A549 (cell line): Measurements from ENCODE around the gene ITSN2. TPM values are rescaled to one million over a fixed set of nuclear protein-coding genes. Genes with fewer than 3 reads are reported as not detected.

ENCODE experiments used
- ATAC-seq, 2 experiments: fragments of 200-7000 bp in 1 of 2; fragments of >200 bp in 1 of 2; cut with Nextera tagmentation in 1 of 2; cut with Tn5 transposase in 1 of 2; 3 replicates each; pipeline versions ENCODE4 v1.8.0 to v1.9.1; 2018 to 2020; ENCODE audit warnings: mild to moderate bottlenecking in 1 of 2, moderate library complexity in 1 of 2
- CTCF ChIA-PET: fragments of 300-600 bp; sonication (Branson Sonifier 250); formaldehyde crosslinking; extraction: SDS; loops from one replicate; lab custom pipeline; 2021; ENCODE audit warnings: antibody characterized with exemption, inconsistent platforms; lab: Yijun Ruan, JAX
- POLR2A ChIA-PET: fragments of 350-600 bp; formaldehyde crosslinking; extraction: SDS; loops from one replicate; lab custom pipeline; 2021; ENCODE audit warnings: antibody characterized with exemption, inconsistent platforms; lab: Yijun Ruan, JAX
- DNase-seq, 2 experiments: peaks; one replicate each; pipeline versions ENCODE4 v3.0.0 to v3.0.0-alpha.2; 2011 to 2016; ENCODE audit warnings: low read depth in 1 of 2, low spot score in 1 of 2
- FAIRE-seq: peaks from 2 replicates; lab custom pipeline; 2011; peaks lifted over from hg19 to GRCh38; lab: Jason Lieb, UNC
- H3K27ac ChIP-seq, 2 experiments: fragments of >200 bp; sonication (Bioruptor Twin); formaldehyde crosslinking; 3 replicates each; pipeline ENCODE4 v1.5.1; 2016 to 2017
- H3K4me1 ChIP-seq: fragments of >200 bp; sonication (Bioruptor Twin); formaldehyde crosslinking; 3 replicates; pipeline ENCODE4 v1.6.1; 2016
- H3K4me2 ChIP-seq: fragments of >200 bp; sonication (Bioruptor Twin); formaldehyde crosslinking; 3 replicates; pipeline ENCODE4 v1.6.1; 2016
- H3K4me3 ChIP-seq: fragments of >200 bp; sonication (Bioruptor Twin); formaldehyde crosslinking; 3 replicates; pipeline ENCODE4 v1.5.1; 2016
- H3K9me3 ChIP-seq: fragments of >200 bp; sonication (Bioruptor Twin); formaldehyde crosslinking; 3 replicates; pipeline ENCODE4 v1.6.1; 2016
- CBX8 ChIP-seq: fragments of 200-600 bp; sonication (generic); IDR thresholded peaks from 2 replicates; pipeline ENCODE4 v1.6.1; 2016
- CHD4 ChIP-seq: fragments of 200-600 bp; sonication (generic); IDR thresholded peaks from 2 replicates; pipeline ENCODE4 v1.6.1; 2016; ENCODE audit warnings: antibody characterized with exemption, mild to moderate bottlenecking, borderline replicate concordance
- ESRRA ChIP-seq: fragments of 150-350 bp; IDR thresholded peaks from 2 replicates; pipeline ENCODE4 v1.6.1; 2014; ENCODE audit warnings: mild to moderate bottlenecking, low read length, borderline replicate concordance
- FOSL2 ChIP-seq, 2 experiments: fragments of 450-650 bp in 1 of 2; fragments of >200 bp in 1 of 2; sonication (Bioruptor Twin) in 1 of 2; formaldehyde crosslinking; IDR thresholded peaks; 2 replicates each; pipeline versions ENCODE4 v1.5.0 to v1.6.1; 2016 to 2020; ENCODE audit warnings: mild to moderate bottlenecking in 1 of 2, moderate library complexity in 1 of 2
- FOXS1 ChIP-seq: fragments of 250-450 bp; sonication (Bioruptor Pico); IDR thresholded peaks from 2 replicates; pipeline ENCODE4 v1.5.0; 2020; ENCODE audit warnings: mild to moderate bottlenecking, moderate library complexity
- HDAC2 ChIP-seq: fragments of 200-600 bp; sonication (generic); IDR thresholded peaks from 2 replicates; pipeline ENCODE4 v1.6.1; 2016
- JUN ChIP-seq, 2 experiments: fragments of >200 bp; sonication (Bioruptor Twin); formaldehyde crosslinking; IDR thresholded peaks; 2 replicates in 1 of 2; 3 replicates in 1 of 2; pipeline ENCODE4 v1.6.1; 2016 to 2017
- KDM1A ChIP-seq: fragments of 200-600 bp; sonication (generic); IDR thresholded peaks from 2 replicates; pipeline ENCODE4 v1.6.1; 2016; ENCODE audit warnings: low read depth, mild to moderate bottlenecking
- MAFK ChIP-seq: fragments of 450-650 bp; IDR thresholded peaks from 2 replicates; pipeline ENCODE4 v1.6.1; 2014; ENCODE audit not compliant: partially characterized antibody
- MYC ChIP-seq: IDR thresholded peaks from 2 replicates; pipeline ENCODE4 v1.6.1; 2012; ENCODE audit warnings: mild to moderate bottlenecking, inconsistent platforms, low read length, improper control_type of control experiment, borderline replicate concordance
- NFE2L2 ChIP-seq: fragments of 150-350 bp; conservative IDR thresholded peaks from 2 replicates; pipeline ENCODE4 v1.6.1; 2014; ENCODE audit warnings: low read length
- NR3C1 ChIP-seq: fragments of >200 bp; sonication (Bioruptor Twin); formaldehyde crosslinking; IDR thresholded peaks from 3 replicates; pipeline ENCODE4 v1.6.1; 2017
- PHF8 ChIP-seq: fragments of 200-600 bp; sonication (generic); IDR thresholded peaks from 2 replicates; pipeline ENCODE4 v1.6.1; 2016; ENCODE audit warnings: low read depth, mild to moderate bottlenecking, antibody characterized with exemption, moderate library complexity, borderline replicate concordance
- POLR2A ChIP-seq: IDR thresholded peaks from 2 replicates; pipeline ENCODE4 v1.6.1; 2012; ENCODE audit warnings: mild to moderate bottlenecking, low read length
- POLR2AphosphoS2 ChIP-seq: conservative IDR thresholded peaks from 2 replicates; pipeline ENCODE4 v1.6.1; 2012; ENCODE audit warnings: low read length, improper control_type of control experiment, inconsistent platforms
- RAD21 ChIP-seq, 2 experiments: fragments of >200 bp in 1 of 2; sonication (Bioruptor Twin) in 1 of 2; formaldehyde crosslinking in 1 of 2; IDR thresholded peaks in 1 of 2; conservative IDR thresholded peaks in 1 of 2; 2 replicates in 1 of 2; 3 replicates in 1 of 2; pipeline ENCODE4 v1.6.1; 2012 to 2018; ENCODE audit warnings: inconsistent platforms in 1 of 2
- RNF2 ChIP-seq: fragments of 200-600 bp; sonication (generic); IDR thresholded peaks from 2 replicates; pipeline ENCODE4 v1.6.1; 2016; ENCODE audit warnings: low read depth, mild to moderate bottlenecking, antibody characterized with exemption, moderate library complexity, borderline replicate concordance
- SREBF2 ChIP-seq: fragments of 450-650 bp; IDR thresholded peaks from 2 replicates; pipeline ENCODE4 v1.6.1; 2014; ENCODE audit warnings: mild to moderate bottlenecking, moderate library complexity
- WGBS: methylation state at CpG from one replicate; pipeline ENCODE4 v1.1.6; 2017; ENCODE audit errors: missing lambda C conversion rate; 5-methylcytosine and 5-hydroxymethylcytosine counted together
- polyA plus RNA-seq, 4 experiments: library from polyadenylated mRNA; depleted of rRNA in 3 of 4; stranded (reverse); fragments of >200 nt; fragmentation: RNase III in 1 of 4; extraction: RNeasy Plus Mini Kit Qiagen cat#74134 plus additional on column Dnase treatment in 1 of 4; gene quantifications; 2 replicates in 3 of 4; 3 replicates in 1 of 4; pipeline ENCODE4 v1.2.3, GENCODE V29; 2011 to 2017
- TF ChIP-seq, protein P1 (sequence below): fragments of 150-350 bp; IDR thresholded peaks from 2 replicates; pipeline ENCODE4 v1.6.1; 2014; ENCODE audit warnings: low read depth, mild to moderate bottlenecking, low read length
- TF ChIP-seq, protein P2 (sequence below): IDR thresholded peaks from 2 replicates; pipeline ENCODE4 v1.6.1; 2012
- TF ChIP-seq, protein P3 (sequence below): fragments of 200-600 bp; sonication (generic); IDR thresholded peaks from 2 replicates; pipeline ENCODE4 v1.6.1; 2016; ENCODE audit warnings: antibody characterized with exemption, mild to moderate bottlenecking, moderate library complexity
- TF ChIP-seq, protein P4 (sequence below): fragments of 250-450 bp; sonication (Bioruptor Pico); IDR thresholded peaks from 2 replicates; pipeline ENCODE4 v1.5.0; 2021; ENCODE audit warnings: mild to moderate bottlenecking, moderate library complexity, borderline replicate concordance
- TF ChIP-seq, protein P5 (sequence below): fragments of >200 bp; sonication (Bioruptor Twin); formaldehyde crosslinking; IDR thresholded peaks from 2 replicates; pipeline ENCODE4 v1.6.1; 2016

ITSN2 gene
- polyA plus RNA-seq, 2 of the 4 experiments (the other 2 are of a cell fraction), result 19.8 to 48.3 TPM

DNA sequence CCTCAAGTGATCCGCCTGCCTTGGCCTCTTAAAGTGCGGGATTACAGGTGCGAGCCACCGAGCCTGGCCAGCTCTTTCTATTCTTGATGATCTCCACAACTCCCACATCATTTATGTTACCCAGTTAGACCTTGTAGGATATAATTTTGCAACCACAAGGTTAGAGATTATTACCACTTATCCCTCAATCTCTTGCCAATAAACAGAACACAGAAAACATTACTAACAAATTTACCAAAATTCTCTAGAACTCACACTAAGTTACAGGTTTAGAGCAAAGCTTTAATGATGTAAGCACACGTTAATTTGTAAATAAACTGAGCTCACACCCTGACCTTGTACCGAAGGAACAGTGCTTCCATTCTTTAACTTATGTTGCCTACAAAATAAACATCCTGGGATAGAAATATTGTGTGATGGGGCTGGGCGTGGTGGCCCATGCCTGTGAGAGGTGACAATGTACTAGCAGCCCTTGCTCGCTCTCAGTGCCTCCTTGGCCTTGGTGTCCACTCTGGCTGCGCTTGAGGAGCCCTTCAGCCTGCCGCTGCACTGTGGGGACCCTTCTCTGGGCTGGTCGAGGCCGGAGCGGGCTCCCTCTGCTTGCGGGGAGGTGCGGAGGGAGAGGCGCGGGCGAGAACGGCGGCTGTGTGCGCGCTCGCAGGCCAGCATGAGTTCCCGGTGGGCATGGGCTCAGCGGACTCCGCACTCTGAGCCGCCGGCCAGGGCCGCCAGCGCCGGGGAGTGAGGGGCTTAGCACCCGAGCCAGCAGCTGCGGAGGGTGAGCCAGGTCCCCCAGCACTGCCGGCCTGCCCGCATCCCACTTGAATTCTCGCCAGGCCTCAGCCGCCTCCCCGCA, 42.1 kb upstream of the ITSN2 start:
- Histone ChIP-seq H3K4me2 (no peak overlapping the region), H3K4me1 (no peaks in the 10 kb centered on the region), H3K9me3 (no peaks in the 10 kb centered on the region), H3K27ac (no peak overlapping the region), H3K4me3 (no peak overlapping the region)
- CTCF ChIA-PET, result interaction anchor here (0.8 to 8.7 kb wide), 5 partner anchors 7 to 443 kb away, joined by 3 to 252 read pairs (median 6); no protein-coding TSS in a partner anchor
- WGBS, result 84% methylated on average over 38 of the region's 38 CpGs
- DNase-seq (no peak), FAIRE-seq (no peak), ATAC-seq (no peak)
- POLR2A ChIA-PET, result no interaction called here
- TF ChIP-seq, protein P1, sequence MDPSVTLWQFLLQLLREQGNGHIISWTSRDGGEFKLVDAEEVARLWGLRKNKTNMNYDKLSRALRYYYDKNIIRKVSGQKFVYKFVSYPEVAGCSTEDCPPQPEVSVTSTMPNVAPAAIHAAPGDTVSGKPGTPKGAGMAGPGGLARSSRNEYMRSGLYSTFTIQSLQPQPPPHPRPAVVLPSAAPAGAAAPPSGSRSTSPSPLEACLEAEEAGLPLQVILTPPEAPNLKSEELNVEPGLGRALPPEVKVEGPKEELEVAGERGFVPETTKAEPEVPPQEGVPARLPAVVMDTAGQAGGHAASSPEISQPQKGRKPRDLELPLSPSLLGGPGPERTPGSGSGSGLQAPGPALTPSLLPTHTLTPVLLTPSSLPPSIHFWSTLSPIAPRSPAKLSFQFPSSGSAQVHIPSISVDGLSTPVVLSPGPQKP, result no peak
- TF ChIP-seq CHD4 (no peak), JUN (IDR thresholded peaks at IDR 0.05) (no peak), MYC (no peak), MAFK (no peak), HDAC2 (no peak), ESRRA (no peak), POLR2A (no peak)
- TF ChIP-seq, protein P2, sequence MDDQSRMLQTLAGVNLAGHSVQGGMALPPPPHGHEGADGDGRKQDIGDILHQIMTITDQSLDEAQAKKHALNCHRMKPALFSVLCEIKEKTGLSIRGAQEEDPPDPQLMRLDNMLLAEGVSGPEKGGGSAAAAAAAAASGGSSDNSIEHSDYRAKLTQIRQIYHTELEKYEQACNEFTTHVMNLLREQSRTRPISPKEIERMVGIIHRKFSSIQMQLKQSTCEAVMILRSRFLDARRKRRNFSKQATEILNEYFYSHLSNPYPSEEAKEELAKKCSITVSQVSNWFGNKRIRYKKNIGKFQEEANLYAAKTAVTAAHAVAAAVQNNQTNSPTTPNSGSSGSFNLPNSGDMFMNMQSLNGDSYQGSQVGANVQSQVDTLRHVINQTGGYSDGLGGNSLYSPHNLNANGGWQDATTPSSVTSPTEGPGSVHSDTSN, result no peak
- TF ChIP-seq, protein P3, sequence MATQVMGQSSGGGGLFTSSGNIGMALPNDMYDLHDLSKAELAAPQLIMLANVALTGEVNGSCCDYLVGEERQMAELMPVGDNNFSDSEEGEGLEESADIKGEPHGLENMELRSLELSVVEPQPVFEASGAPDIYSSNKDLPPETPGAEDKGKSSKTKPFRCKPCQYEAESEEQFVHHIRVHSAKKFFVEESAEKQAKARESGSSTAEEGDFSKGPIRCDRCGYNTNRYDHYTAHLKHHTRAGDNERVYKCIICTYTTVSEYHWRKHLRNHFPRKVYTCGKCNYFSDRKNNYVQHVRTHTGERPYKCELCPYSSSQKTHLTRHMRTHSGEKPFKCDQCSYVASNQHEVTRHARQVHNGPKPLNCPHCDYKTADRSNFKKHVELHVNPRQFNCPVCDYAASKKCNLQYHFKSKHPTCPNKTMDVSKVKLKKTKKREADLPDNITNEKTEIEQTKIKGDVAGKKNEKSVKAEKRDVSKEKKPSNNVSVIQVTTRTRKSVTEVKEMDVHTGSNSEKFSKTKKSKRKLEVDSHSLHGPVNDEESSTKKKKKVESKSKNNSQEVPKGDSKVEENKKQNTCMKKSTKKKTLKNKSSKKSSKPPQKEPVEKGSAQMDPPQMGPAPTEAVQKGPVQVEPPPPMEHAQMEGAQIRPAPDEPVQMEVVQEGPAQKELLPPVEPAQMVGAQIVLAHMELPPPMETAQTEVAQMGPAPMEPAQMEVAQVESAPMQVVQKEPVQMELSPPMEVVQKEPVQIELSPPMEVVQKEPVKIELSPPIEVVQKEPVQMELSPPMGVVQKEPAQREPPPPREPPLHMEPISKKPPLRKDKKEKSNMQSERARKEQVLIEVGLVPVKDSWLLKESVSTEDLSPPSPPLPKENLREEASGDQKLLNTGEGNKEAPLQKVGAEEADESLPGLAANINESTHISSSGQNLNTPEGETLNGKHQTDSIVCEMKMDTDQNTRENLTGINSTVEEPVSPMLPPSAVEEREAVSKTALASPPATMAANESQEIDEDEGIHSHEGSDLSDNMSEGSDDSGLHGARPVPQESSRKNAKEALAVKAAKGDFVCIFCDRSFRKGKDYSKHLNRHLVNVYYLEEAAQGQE, result no peak
- TF ChIP-seq, protein P4, sequence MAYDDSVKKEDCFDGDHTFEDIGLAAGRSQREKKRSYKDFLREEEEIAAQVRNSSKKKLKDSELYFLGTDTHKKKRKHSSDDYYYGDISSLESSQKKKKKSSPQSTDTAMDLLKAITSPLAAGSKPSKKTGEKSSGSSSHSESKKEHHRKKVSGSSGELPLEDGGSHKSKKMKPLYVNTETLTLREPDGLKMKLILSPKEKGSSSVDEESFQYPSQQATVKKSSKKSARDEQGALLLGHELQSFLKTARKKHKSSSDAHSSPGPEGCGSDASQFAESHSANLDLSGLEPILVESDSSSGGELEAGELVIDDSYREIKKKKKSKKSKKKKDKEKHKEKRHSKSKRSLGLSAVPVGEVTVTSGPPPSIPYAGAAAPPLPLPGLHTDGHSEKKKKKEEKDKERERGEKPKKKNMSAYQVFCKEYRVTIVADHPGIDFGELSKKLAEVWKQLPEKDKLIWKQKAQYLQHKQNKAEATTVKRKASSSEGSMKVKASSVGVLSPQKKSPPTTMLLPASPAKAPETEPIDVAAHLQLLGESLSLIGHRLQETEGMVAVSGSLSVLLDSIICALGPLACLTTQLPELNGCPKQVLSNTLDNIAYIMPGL (CRISPR knock-in tag), result no peak

DNA sequence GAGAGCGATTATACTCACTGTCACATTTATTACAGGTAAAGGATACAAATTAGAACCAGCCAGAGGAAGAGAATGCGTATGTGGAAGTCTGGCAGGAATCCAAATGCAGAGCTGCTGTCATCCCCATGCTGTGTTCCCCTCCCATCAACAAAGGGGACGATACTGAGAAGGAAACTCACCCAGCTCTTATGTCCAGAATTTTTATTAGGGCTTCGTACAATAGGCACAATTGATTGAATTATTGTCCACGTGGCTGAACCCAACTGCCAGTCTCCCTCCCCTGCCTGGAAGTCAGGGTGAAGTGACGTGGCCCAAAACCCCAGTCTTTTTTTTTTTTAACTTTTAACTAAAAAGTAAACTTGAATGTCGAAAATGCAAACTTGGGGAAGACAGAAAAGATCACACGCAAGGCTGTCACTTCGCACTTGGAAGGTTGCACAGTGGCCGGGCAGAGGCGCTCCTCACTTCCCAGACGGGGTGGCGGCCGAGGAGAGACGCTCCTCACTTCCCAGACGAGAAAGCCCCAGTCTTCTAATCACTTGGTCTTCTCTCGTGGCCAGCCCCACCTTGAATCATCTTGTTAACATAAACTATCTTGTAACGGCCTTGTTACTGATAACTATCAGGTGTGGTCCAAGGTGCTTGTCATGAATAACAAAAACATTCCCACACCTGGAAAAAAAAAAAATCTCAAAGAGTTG, 40.0 kb upstream of the ITSN2 start:
- TF ChIP-seq MYC (no peak), HDAC2 (no peak), RNF2 (no peak), RAD21 (conservative IDR thresholded peaks at IDR 0.05 in 1 of 2, IDR thresholded peaks at IDR 0.05 in 1 of 2) (no peak), NR3C1 (no peak), FOSL2 (IDR thresholded peaks at IDR 0.05) (no peak), FOSL2 (CRISPR knock-in tag; IDR thresholded peaks at IDR 0.05) (no peak), FOXS1 (CRISPR knock-in tag) (no peak), SREBF2 (no peak), PHF8 (no peak), CBX8 (no peak), POLR2AphosphoS2 (no peak), KDM1A (no peak), NFE2L2 (no peak)
- TF ChIP-seq, protein P5, sequence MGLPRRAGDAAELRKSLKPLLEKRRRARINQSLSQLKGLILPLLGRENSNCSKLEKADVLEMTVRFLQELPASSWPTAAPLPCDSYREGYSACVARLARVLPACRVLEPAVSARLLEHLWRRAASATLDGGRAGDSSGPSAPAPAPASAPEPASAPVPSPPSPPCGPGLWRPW, result no peak
- Histone ChIP-seq H3K4me2 (no peak overlapping the region), H3K9me3 (no peaks in the 10 kb centered on the region), H3K27ac (no peak overlapping the region), H3K4me3 (no peak overlapping the region), H3K4me1 (no peaks in the 10 kb centered on the region)
- no peak for DNase-seq
- no peak for FAIRE-seq
- ATAC-seq, result no peak
- ChIA-PET CTCF (interaction anchor here (1.2 to 3.9 kb wide), 2 partner anchors 9 to 428 kb away, joined by 9 to 22 read pairs; no protein-coding TSS in a partner anchor), POLR2A (no interaction called here)
- 83% methylated on average over 18 of the region's 18 CpGs for WGBS
